NCI-H2227 treated with DMSO at 0.1 percent for 48 hours (cell line): ENCODE data around the gene OR51B4.
"Not testable (repeated sequence)": the region's sequence is repeated elsewhere in the genome, so short reads cannot be mapped to it uniquely, and the experiment has no call there.

Experiments
- DNase-seq: peaks from one replicate; lab custom pipeline; 2025; lab: John Stamatoyannopoulos, UW

OR51B4 gene

GRCh38 chr11:5274395-5274794 is 27.4 kb downstream of the OR51B4 start:
- no peak for DNase-seq

- no peak for DNase-seq
Measured at GRCh38 chr11:5272395-5273017, 29.2 kb downstream of the OR51B4 start.

GRCh38 chr11:5269715-5270147 is 32.0 kb downstream of the OR51B4 start, which contains the start of gene HBE1:
HBE1 (minus strand) TSS chr11:5269945; CDS start chr11:5269890, 55 bp downstream.
- no peak for DNase-seq

GRCh38 chr11:5267033-5267563 is 34.6 kb downstream of the OR51B4 start:
- DNase-seq, result no peak

- DNase-seq, result no peak
Measured at GRCh38 chr11:5266609-5267008, 35.1 kb downstream of the OR51B4 start.

GRCh38 chr11:5265832-5266231 is 35.9 kb downstream of the OR51B4 start:
- no peak for DNase-seq

- no peak for DNase-seq
Measured at GRCh38 chr11:5258543-5259262, 43.0 kb downstream of the OR51B4 start.

GRCh38 chr11:5257296-5257695 is 44.5 kb downstream of the OR51B4 start:
- no peak for DNase-seq

GRCh38 chr11:5254646-5255413 is 46.9 kb downstream of the OR51B4 start, which contains the start of gene HBG2:
HBG2 (minus strand) TSS chr11:5254781; CDS start chr11:5254728, 53 bp downstream.
- not testable (repeated sequence) for DNase-seq

GRCh38 chr11:5254023-5254422 is 47.7 kb downstream of the OR51B4 start:
- not testable (repeated sequence) for DNase-seq

GRCh38 chr11:5253440-5253839 is 48.3 kb downstream of the OR51B4 start:
- DNase-seq, result not testable (repeated sequence)

GRCh38 chr11:5252919-5253265 is 48.9 kb downstream of the OR51B4 start:
- no peak for DNase-seq

GRCh38 chr11:5252192-5252918 is 49.4 kb downstream of the OR51B4 start:
- DNase-seq, result no peak

GRCh38 chr11:5251746-5252145 is 50.0 kb downstream of the OR51B4 start:
- no peak for DNase-seq
